GM21381 (cell line): ENCODE results near the gene CDH13.

Experiments
- ATAC-seq: cut with Tn5 transposase; IDR thresholded peaks from one replicate; pipeline ENCODE4 v1.9.1; 2021; ENCODE audit warnings: mild to moderate bottlenecking, moderate library complexity; ENCODE audit not compliant: unreplicated experiment

The CDH13 gene

DNA sequence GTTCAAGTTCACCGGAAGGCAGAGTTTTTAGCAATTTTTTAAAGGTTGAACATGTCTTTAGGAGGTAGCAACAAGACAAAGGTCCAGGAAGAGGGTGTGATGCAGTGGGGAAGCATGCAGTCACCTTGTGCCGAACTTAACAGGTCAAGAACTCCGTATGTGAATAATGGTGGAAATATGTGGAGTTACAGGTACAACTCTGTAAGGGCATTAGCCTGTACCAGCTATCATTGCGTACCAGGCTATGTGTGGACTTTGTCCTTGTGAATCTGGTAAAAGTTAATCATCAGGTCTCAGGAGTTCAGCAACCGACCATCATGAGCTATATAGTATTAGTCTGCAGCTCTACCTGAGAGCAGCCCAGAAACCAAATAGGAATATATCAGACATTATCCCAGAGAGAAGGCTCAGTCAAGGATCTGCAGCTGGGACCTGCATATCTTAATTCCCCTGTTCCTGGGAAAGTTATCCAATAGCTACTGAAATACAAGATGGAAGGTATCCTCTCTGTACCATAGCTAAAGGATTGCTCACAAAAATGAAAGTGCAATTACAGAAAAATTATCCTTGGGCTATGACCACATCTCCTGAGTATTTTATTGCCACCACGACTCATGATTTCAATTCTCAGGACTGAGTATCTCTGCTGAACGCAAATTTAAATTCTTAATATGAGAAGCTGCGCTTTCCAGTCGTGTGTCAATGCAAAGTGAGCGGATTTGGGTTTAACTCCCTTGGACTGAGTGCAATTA is 469.3 kb downstream of the CDH13 start:
- no peak for ATAC-seq

DNA sequence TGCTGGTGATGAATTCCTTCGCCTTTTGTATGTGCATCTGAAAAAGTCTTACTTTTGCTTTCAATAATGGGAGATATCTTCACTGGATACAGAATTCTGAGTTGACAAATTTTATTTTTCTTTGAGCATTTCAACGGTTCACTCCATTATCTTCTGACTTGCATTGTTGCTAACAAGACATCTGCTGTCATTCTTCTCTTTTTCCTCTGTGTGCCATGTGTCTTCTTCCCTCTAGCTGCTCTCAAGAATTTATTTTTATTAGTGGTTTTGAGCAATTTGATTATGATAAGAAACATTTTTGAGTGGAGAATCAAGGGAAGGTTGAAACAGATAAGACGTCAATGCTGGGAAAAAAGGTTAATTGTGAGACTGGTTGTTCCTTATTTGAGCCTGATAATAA is 471.8 kb downstream of the CDH13 start:
- ATAC-seq = no peak

DNA sequence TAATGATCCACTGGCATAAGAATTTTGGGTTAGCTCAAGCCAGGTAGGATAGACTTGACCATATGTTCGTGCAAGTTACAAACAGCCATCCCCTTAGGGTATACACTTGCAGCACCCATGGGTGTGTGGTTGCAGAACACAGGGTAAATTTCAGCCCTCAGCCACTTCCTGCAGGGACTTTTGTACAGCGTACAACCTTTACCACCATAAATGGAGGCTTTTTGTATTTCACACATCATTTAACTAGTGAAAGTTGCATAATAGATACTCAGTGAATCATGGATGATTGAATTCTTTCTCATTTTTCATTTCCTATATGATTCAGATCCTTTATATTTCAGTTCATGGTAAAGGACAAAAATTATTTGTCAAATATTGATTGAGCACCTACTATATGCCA is 473.9 kb downstream of the CDH13 start:
- no peak for ATAC-seq

DNA sequence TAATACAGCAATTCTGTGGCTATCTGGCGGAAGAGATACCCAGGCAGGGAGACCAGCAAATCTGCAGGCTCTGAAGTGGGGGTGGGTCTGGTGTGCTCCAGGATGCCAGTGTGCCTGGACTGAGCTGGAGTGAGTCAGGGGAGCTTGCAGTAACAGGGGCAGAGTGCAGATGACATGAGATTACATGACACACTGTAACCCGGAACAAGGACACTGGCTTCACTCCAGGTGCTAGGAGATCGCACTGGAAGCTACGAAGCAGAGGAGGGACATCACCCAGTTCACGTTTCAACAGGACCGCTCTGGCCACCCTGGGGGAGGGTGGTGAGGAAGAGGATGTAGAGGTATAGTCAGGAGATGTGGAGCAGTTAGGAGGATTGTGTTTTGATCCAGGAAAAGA is 475.6 kb downstream of the CDH13 start:
- ATAC-seq = no peak

DNA sequence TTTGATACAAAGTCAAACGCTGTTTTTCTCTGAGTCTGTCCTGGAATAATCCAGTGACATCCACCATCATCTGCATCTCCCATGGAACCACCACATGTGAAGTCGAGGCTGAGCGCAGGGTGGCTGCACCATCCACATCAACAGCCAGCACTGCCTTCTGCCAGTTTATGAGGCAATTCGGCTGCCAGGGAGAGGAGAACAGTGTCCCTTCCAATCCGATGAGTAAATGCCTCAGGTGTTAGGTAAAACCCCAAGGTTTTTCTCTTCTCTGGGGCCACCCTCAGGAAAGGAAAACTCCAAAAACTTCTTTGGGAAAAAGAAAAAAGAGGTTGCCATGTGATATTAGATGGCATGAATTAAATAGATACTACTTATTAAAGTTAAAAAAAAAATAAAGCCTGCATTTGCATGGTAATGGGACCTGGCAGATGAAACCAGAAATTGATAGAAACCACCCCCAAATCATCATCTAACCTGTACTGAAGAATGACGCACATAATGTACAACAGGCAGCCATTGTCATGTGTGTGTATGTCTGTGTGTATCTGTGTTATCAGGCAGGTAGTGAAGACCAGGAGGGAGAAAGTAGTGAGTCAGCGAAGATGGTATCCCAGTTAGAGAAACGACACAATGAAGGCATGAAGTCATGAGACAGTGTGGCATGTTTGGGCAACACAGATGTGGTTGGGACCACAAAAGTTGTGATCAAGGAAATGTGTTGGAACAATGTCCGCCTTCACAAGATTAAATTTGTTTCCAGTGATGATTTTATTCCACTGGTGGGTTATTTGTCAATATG is 478.7 kb downstream of the CDH13 start:
- no peak for ATAC-seq

DNA sequence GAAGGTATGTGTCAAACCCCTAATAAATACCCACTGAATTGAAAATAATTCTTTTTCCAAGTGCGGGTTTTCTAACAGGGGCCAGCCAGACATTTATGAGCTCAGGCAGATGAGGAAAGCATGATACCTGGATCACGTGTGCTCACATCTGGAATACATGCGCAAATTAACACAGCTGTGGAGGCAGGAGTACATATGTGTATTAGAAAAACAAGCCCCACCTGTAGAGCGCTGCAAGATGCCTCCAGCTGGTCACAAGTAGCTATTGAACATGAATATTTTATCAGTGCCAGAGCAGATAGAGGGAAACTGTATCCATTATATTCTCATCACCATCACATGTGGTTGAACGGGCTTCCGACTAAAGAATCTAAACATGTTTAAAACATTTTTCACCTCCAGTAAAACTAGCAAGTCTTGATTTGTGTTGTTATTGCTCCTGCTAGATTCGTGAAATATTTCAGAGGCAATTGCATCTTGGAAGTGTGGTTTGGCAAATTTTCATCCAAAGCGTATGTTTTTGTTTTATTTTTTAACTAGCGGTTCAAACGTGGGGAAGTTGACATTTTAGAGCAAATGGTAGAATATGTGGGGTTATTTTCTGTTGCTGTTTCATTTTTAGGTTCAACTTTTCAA is 482.8 kb downstream of the CDH13 start:
- no peak for ATAC-seq

DNA sequence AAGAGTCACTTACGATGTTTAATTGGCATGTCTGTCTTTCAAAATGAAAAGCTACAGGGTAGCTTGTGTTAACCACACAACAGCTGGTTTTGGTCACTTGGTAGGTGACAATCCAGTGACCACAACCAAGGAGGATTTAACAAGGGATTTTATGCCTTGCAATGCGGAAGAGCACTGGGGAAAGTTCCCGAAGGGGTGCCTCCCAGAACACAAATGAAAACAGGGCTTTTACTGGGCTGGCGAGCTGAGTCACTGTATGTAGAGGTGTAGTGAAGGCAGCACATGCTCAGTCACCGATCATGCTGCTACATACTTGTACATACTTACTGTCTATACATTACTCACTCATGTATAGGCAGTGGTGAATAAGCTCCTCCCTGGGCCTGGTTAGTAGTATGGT is 483.5 kb downstream of the CDH13 start:
- no peak for ATAC-seq

DNA sequence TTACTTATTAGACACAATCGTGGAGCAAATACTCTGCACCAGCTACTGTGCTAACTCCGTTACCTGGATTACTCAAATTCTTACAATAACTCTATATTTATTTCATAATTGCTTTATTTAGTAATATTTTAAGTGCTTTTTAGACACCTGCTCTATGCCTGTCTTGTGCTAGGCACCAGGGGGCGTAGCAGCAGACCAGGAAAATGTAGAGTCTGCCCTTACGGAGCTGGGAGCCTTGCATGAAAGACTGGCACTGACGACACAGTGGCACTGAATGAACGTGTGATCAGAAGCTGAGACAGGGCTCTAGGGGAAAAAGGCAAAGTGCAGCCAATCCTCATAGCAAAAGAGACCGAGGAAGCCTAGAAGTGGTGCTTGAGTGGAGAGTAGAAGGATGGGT is 486.5 kb downstream of the CDH13 start:
- no peak for ATAC-seq

DNA sequence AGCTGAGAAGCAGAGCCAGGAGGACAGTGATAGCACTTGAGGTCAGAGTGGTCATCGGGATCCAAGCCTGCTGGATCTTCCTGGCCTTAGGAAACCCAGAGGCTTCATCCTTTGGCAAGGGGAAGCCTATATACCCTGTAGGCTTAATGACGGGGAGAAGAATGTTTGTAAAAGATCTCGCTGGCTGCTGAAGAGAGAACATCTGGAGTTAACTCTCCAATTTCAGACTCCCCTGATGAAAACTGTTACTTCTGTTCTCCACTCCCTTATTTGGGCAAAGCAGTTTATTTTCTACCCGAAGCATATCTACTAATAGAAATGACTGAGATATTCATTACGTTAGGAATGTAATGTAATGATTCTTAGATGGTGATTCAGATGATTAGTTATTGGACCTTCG is 487.0 kb downstream of the CDH13 start:
- ATAC-seq = no peak

DNA sequence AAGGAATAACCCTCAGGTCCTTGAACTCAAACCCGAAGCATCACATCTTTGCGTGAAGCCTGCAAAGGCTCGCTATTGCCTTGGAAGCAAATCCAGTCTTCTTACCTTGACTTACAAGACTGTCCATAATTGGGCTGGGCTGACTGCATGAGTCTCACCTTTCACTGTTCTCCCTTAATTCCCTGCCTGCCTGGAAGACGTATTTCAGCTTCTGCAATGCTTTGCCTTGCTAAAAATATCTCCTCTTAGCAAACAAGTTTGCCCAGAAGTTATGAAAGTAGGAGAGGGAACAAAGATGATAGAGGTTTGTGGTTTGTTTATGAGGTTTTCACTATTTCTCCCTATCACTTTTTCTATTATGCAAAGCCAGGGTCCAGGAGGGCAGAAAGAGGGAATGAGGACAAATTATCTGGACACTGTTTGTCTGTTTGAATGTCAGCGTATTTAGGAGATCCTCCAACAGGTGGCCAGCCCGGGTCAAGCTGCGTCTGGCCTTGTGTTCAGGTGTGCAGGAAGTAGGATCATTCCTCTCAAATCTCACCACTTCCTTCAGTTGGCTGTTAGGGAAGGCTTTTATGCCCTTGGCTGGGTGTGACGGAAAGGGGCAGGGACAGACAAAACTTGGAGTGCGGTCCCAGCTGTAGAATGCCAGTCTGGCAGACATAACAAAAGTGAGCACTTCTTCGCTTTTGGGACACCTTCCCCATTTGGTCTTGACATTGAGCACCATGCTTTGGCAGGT is 488.9 kb downstream of the CDH13 start:
- no peak for ATAC-seq

DNA sequence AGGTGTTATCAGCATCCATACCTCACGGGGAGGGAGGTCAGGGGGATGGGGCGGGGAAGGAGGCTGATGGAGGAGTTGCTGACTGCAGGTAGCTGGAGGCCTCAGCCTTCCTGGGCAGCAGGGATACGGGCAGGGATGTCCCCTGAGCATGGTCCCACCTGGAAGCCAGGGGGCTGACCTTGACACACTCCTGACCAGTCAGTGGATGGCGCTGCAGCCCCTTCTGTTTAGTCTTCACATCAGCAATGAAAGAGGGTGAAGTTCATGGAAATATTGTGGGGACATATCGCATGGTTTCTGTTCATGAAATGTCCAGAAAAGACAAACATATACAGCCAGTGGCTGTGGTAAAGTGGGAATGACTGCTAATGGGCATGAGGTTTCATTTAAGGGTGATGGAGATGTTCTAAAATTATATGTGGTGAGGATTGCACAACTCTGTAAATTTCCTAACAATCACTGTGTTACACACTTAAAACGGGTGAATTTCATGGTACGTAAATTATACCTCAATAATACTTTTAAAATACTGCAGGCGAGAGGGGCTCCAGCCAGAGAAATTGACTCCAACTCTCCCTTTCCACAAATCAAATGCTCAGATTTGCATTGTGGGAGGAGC is 489.6 kb downstream of the CDH13 start:
- ATAC-seq = no peak

DNA sequence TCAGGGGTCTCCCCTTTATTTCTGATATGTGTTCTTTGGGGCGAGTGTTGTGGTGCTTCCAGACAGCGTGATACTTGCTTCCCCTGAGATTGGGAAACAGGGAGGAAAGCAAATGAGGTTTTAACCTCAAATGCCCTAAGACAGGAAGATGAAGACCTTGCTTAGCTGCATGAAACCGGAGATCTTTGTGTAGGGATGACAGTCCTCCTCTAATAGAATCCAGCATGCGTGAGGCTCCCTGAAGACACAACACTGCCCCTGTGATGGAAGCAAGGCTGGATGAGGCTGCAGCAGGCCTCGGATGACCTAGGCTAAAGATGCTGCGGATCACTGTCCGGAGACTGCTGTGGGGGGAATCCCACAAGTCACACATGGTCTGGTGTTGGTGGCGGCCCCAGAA is 491.0 kb downstream of the CDH13 start:
- ATAC-seq = no peak

DNA sequence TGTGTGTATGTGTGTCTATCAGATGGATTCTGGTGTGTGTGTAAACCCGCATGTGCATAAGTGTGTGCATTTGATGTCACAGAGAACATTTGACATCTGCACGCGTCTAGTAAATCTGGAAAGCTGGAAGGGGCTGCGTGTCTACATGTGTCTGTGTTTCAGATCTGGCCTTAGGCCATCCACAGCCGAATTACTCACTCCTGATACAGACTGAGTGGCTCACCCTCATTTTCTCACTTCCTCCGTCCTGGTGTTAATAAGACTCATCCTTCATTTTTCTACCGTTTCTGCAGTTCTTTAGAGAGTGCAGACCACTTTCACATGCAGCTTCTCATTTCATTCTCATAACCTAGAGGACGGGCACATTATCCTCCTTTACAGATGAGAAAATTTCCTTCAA is 491.6 kb downstream of the CDH13 start:
- ATAC-seq = no peak

DNA sequence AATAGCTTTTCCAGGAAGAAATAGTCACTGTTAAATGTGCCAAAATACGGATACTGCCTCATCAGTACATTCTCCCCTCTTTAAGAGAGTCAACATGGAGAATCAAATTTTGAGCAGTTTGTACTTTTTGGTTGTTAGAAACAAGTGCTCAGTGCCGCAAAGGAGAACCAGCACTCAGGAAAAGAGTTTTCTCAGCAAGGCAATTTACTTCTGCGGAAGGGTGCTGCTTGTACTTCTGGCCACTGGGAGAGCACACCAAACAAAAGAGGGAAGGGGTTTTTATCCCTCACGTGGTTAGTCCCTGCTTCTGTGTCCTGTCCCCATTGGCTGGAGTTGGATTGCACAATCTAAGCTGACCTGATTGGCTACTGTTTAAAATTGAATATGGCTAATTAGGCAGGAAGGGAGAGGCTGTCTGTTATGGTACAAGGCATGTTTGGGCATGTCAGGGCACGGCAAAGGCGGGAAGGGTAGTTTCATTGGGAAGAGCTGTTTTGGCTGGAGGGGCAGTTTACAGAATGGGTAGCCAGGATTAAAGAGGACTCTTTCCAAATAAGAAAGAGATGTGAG is 499.3 kb downstream of the CDH13 start:
- no peak for ATAC-seq

DNA sequence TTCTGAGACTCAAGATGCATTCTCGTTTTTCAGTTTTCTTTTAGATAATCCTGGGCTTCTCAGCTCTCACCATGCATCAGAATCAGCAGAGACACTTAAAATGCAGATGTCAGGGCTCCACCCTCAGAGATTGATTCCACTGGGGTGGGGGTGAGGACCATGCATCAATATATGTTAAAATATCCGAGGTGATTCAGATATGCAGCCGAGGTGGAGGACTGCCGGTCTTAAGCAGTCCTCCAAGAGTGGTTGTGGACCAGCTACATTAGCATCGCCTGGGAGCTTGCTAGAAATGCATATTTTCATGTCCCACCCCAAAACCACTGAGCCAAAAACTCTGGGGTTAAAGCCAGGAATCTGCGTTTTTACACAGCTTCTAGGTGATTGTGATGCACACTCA is 501.3 kb downstream of the CDH13 start:
- ATAC-seq = no peak

DNA sequence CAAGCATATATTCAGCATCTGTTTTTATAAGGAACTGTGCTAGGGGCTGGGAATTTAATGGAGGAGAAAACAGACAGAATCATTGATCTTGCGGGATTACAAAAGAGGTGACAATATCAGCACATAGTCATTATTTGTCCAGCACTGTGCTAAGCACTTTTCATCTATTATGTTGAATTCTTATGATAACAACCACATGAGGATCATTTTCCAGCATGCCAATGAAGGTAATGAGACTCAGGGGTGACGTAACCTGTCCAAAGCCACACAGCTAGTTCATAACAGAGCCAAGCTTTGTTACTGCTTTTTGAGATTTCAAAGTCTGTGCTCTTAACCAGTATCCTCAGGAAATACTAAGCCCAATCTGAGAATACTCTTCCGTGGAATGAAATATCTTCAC is 503.3 kb downstream of the CDH13 start:
- ATAC-seq = no peak

DNA sequence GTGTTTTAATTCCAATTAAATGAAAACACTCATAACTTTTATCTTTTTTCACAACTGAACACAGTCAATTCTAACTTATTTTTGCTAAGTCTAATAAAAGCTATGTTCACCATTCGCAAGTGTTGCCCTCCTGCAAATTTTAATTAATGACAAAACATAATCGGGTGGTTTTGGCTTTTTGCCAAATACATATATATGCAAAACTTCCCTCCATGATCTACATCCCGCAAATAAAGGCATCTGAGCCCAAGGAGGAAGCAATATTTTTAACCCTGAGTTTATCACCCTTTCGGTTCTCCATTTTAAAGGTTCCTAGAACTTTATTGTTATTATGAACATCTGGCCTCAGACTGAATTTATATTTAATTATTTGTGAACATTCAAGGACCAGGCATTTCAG is 507.9 kb downstream of the CDH13 start:
- no peak for ATAC-seq

DNA sequence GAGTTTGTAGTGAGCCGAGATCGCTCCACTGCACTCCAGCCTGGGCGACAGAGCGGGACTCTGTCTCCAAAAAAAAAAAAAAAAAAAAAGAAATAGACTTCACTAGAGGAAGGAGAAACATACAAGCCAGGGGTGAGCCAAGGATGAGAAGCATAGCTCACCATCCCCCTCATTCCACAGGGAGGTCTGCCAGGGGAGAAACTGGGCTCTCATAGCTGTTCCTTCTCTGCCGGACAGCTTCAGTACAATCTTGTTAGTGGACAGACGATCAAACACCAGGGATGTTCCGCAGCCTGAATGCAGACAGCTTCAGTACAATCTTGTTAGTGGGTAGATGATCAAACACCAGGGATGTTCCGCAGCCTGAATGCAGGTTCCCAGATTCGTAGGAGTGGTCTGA is 509.6 kb downstream of the CDH13 start:
- ATAC-seq = no peak

DNA sequence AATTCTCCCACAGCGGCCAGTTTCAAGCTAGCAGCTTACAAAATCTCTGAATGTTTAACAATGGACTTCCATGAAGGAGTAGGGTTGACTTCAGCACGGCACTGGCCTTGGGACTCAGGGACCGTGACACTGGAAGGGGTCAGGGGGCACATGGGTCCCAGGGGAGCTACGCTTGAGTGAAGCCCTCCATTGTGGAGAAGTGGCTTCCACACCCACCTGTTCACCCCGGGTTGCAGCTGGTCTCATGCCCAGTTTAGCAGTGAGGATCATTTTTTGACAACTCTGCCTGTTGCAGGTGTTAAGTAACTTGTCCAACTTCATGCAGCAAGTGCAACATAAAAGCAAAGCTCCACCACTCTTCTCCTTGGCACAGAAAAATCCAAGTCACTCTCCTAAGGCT is 510.2 kb downstream of the CDH13 start:
- ATAC-seq = no peak

DNA sequence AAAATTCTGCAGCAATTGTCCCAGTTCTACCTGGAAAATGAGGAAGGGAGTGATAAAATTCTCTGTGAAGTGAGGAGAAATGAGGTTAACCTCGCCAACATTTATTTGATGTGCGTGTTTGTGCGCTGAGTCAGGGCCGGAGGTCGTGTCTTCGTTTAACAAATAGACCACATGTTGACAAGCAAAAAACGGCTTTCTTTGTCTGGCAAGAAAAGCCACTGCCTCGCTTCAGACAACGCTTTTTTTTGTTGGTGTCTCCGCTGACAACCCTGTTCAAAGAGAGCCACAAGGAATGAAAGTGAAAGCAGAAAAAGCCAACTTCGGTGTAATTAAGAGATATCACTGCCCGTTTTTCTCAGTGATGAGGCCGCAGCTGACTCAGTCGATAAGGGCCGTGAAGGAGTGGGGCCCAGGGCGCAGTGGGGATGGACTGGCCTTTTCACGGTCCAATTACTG is 510.6 kb downstream of the CDH13 start:
- ATAC-seq = no peak

DNA sequence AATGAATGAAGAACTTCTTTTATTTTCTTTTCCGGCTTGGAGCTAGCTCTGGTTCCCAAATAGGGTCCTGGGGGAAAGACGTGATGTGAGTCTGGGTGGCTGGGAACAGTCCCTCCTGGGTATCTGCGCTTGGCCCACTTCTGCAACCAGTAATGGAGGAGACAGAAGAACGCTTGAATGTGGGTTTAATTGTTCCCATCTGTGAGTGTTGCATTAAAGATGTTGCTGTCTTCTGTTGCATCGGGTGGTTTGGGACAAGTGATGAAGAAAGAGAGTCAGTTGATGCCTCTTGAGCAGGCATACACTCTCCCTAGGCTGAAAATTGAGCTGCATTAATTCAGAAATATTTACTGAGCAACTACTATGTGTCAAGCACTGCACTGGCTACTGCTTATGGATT is 511.1 kb downstream of the CDH13 start:
- no peak for ATAC-seq
